MCF 10A (cell line): Measurements from ENCODE around the gene SRPK1. TPM values are rescaled to one million over a fixed set of nuclear protein-coding genes. Genes with fewer than 3 reads are reported as not detected.
"Not testable (repeated sequence)": the region's sequence is repeated elsewhere in the genome, so short reads cannot be mapped to it uniquely, and the experiment has no call there.

ENCODE experiments used
- BruUV-seq: library from RNA; stranded (reverse); fragments of 400-500 nt; replicated peaks from 2 replicates; lab custom pipeline; 2021; lab: Mats Ljungman, UMichigan
- CTCF ChIA-PET: fragments of 300-600 bp; sonication (Branson Sonifier 250); formaldehyde crosslinking; extraction: SDS; loops from one replicate; lab custom pipeline; 2021; ENCODE audit warnings: antibody characterized with exemption, inconsistent platforms; lab: Yijun Ruan, JAX
- POLR2A ChIA-PET: fragments of 300-600, 350-650 bp; sonication (Branson Sonifier 250); formaldehyde crosslinking; extraction: SDS; loops from one replicate; lab custom pipeline; 2020; ENCODE audit warnings: antibody characterized with exemption, inconsistent platforms; lab: Yijun Ruan, JAX
- DNase-seq: peaks from one replicate; pipeline ENCODE4 v3.0.0-alpha.2; 2018; ENCODE audit not compliant: unreplicated experiment
- H3K27ac Mint-ChIP-seq: one replicate; pipeline ENCODE4 v1.8.0; 2022; ENCODE audit warnings: mild to moderate bottlenecking, low read depth, mixed read lengths; ENCODE audit not compliant: unreplicated experiment
- H3K27me3 Mint-ChIP-seq: one replicate; pipeline ENCODE4 v1.8.0; 2022; ENCODE audit warnings: mixed read lengths; ENCODE audit not compliant: insufficient read depth, unreplicated experiment
- H3K36me3 Mint-ChIP-seq: one replicate; pipeline ENCODE4 v1.8.0; 2022; ENCODE audit warnings: mild to moderate bottlenecking, moderate library complexity, mixed read lengths; ENCODE audit not compliant: insufficient read depth, unreplicated experiment
- H3K4me1 Mint-ChIP-seq: one replicate; pipeline ENCODE4 v1.8.0; 2022; ENCODE audit warnings: mixed read lengths; ENCODE audit not compliant: insufficient read depth, unreplicated experiment
- H3K4me3 Mint-ChIP-seq: one replicate; pipeline ENCODE4 v1.8.0; 2022; ENCODE audit warnings: mild to moderate bottlenecking, moderate library complexity, mixed read lengths; ENCODE audit not compliant: unreplicated experiment
- H3K9me3 Mint-ChIP-seq: one replicate; pipeline ENCODE4 v1.8.0; 2022; ENCODE audit warnings: mixed read lengths; ENCODE audit not compliant: unreplicated experiment
- CTCF ChIP-seq: fragments of 200-600 bp; IDR thresholded peaks from one replicate; pipeline ENCODE4 v1.8.0; 2022; ENCODE audit warnings: antibody characterized with exemption, mild to moderate bottlenecking; ENCODE audit not compliant: unreplicated experiment
- intact Hi-C: fragments of 100-400 bp; cut with micrococcal nuclease; formaldehyde crosslinking; loops from 2 replicates; pipeline ENCODE4 v1.14.1; 2022
- total RNA-seq: library from RNA; stranded (reverse); gene quantifications from 2 replicates; pipeline ENCODE4 v1.2.3, GENCODE V29; 2022

SRPK1 gene
- total RNA-seq, 1 experiment from 2014 or later = 83.9 TPM

- DNase-seq = peak; percentile 34
- POLR2A ChIA-PET = no interaction called here
- no peak for TF ChIP-seq CTCF
- no peaks in the 10 kb centered on the region for H3K27me3 Mint-ChIP-seq
- no peaks in the 10 kb centered on the region for H3K36me3 Mint-ChIP-seq
- peaks cover 29% of the 10 kb centered on the region for H3K4me1 Mint-ChIP-seq
- no peak overlapping the region for H3K27ac Mint-ChIP-seq
- CTCF ChIA-PET = no interaction called here
- intact Hi-C loops = no loop called here
- no TSS peak for BruUV-seq
- no peaks in the 10 kb centered on the region for H3K9me3 Mint-ChIP-seq
- H3K4me3 Mint-ChIP-seq = no peak overlapping the region
These were observed 27.8 kb upstream of the SRPK1 start for GRCh38 chr6:35948725-35949124.

- no peak for TF ChIP-seq CTCF
- no peak for DNase-seq
- CTCF ChIA-PET = interaction anchor here (0.7 kb wide), 1 partner anchor 8 kb away, joined by 5 read pairs; no protein-coding TSS in a partner anchor
- H3K27me3 Mint-ChIP-seq = no peaks in the 10 kb centered on the region
- no peak overlapping the region for H3K4me3 Mint-ChIP-seq
- H3K4me1 Mint-ChIP-seq = peaks cover 9% of the 10 kb centered on the region
- POLR2A ChIA-PET = interaction anchor here (1.0 to 1.5 kb wide), 2 partner anchors 8 to 25 kb away, joined by 3 to 4 read pairs; partner anchors contain the start of gene SRPK1
- intact Hi-C loops = no loop called here
- H3K9me3 Mint-ChIP-seq = no peaks in the 10 kb centered on the region
- H3K27ac Mint-ChIP-seq = no peak overlapping the region
- no peaks in the 10 kb centered on the region for H3K36me3 Mint-ChIP-seq
- BruUV-seq = no TSS peak
These were observed 24.7 kb upstream of the SRPK1 start for GRCh38 chr6:35945650-35946025.

GRCh38 chr6:35943390-35943789 lies 22.5 kb upstream of the SRPK1 start:
- ChIA-PET POLR2A (no interaction called here), CTCF (no interaction called here)

GRCh38 chr6:35942355-35942754 lies 21.5 kb upstream of the SRPK1 start:
- intact Hi-C loops = no loop called here
- Mint-ChIP-seq H3K9me3 (no peaks in the 10 kb centered on the region), H3K4me3 (no peak overlapping the region), H3K27me3 (no peaks in the 10 kb centered on the region), H3K4me1 (peaks cover 9% of the 10 kb centered on the region), H3K36me3 (peaks cover 4% of the 10 kb centered on the region), H3K27ac (no peak overlapping the region)
- CTCF ChIA-PET = no interaction called here
- POLR2A ChIA-PET = no interaction called here
- no peak for TF ChIP-seq CTCF
- no TSS peak for BruUV-seq
- no peak for DNase-seq

More at GRCh38 chr6:35943390-35943789, 22.5 kb upstream of the SRPK1 start:
- peaks cover 4% of the 10 kb centered on the region for H3K36me3 Mint-ChIP-seq
- no peaks in the 10 kb centered on the region for H3K9me3 Mint-ChIP-seq
- no TSS peak for BruUV-seq
- no peaks in the 10 kb centered on the region for H3K27me3 Mint-ChIP-seq
- DNase-seq = no peak
- peaks cover 9% of the 10 kb centered on the region for H3K4me1 Mint-ChIP-seq
- H3K4me3 Mint-ChIP-seq = no peak overlapping the region
- TF ChIP-seq CTCF = no peak
- H3K27ac Mint-ChIP-seq = no peak overlapping the region
- intact Hi-C loops = no loop called here

GRCh38 chr6:35941170-35941569 lies 20.3 kb upstream of the SRPK1 start:
- intact Hi-C loops, H3K4me1 Mint-ChIP-seq, H3K9me3 Mint-ChIP-seq, CTCF ChIA-PET, H3K27ac Mint-ChIP-seq, BruUV-seq, H3K4me3 Mint-ChIP-seq, POLR2A ChIA-PET, DNase-seq, H3K27me3 Mint-ChIP-seq, H3K36me3 Mint-ChIP-seq: not testable (repeated sequence)

- H3K4me1 Mint-ChIP-seq, H3K27ac Mint-ChIP-seq, H3K36me3 Mint-ChIP-seq, BruUV-seq, intact Hi-C loops, DNase-seq, POLR2A ChIA-PET, H3K27me3 Mint-ChIP-seq, H3K9me3 Mint-ChIP-seq, H3K4me3 Mint-ChIP-seq: not testable (repeated sequence)
- CTCF ChIA-PET = interaction anchor here (0.9 to 1.1 kb wide), 2 partner anchors 77 to 102 kb away, joined by 3 to 5 read pairs; no protein-coding TSS in a partner anchor
These were observed 19.1 kb upstream of the SRPK1 start for GRCh38 chr6:35940014-35940413.

GRCh38 chr6:35939259-35939658 lies 18.4 kb upstream of the SRPK1 start:
- POLR2A ChIA-PET, H3K9me3 Mint-ChIP-seq: not testable (repeated sequence)
- CTCF ChIA-PET = interaction anchor here (1.1 kb wide), 1 partner anchor 103 kb away, joined by 5 read pairs; no protein-coding TSS in a partner anchor

More at GRCh38 chr6:35939259-35939658, 18.4 kb upstream of the SRPK1 start:
- H3K27me3 Mint-ChIP-seq, H3K36me3 Mint-ChIP-seq, H3K4me3 Mint-ChIP-seq, BruUV-seq, H3K27ac Mint-ChIP-seq, intact Hi-C loops, H3K4me1 Mint-ChIP-seq, DNase-seq: not testable (repeated sequence)
